DOHH2 (cell line): ENCODE results near the gene KRT40.

Experiments used
- CTCF ChIP-seq: fragments of 200-600 bp; sonication (generic); IDR thresholded peaks from one replicate; pipeline ENCODE4 v1.5.1; 2014; ENCODE audit warnings: antibody characterized with exemption, mild to moderate bottlenecking, low read depth, low read length; ENCODE audit not compliant: poor library complexity, severe bottlenecking
- EZH2phosphoT487 ChIP-seq: fragments of 200-600 bp; sonication (generic); IDR thresholded peaks from 2 replicates; pipeline ENCODE4 v1.6.1; 2017; ENCODE audit warnings: borderline replicate concordance, mild to moderate bottlenecking, antibody characterized with exemption, low read length, moderate library complexity, mixed read lengths

GRCh38 chr17:40953881-40954280 is 30.2 kb downstream of the KRT40 start:
- TF ChIP-seq CTCF (no peak), EZH2phosphoT487 (no peak)
